ENCODE results near the gene CNTNAP2. TPM values are rescaled to one million over a fixed set of nuclear protein-coding genes. Genes with fewer than 3 reads are reported as not detected.

CNTNAP2 gene
- total RNA-seq, 2 experiments from 2014 or later = 0.28 TPM; not detected in 1

- Histone ChIP-seq H3K4me2 (ENCODE audit: low read length) (no peak overlapping the region), H3K4me1 (ENCODE audit: insufficient read depth, low read length, poor library complexity, severe bottlenecking) (no peaks in the 10 kb centered on the region), H4K20me1 (ENCODE audit: insufficient read depth, low read length) (no peaks in the 10 kb centered on the region), H3K4me3 (ENCODE audit: low read depth, low read length, poor library complexity, severe bottlenecking) (no peak overlapping the region), H3K9me2 (ENCODE audit: insufficient read depth, low read length) (no peaks in the 10 kb centered on the region), H2AFZ (ENCODE audit: low read length) (no peak overlapping the region), H3K9me3 (ENCODE audit: low read length) (no peaks in the 10 kb centered on the region), H3K36me3 (ENCODE audit: insufficient read depth, low read length) (no peaks in the 10 kb centered on the region), H3K79me2 (ENCODE audit: insufficient read depth, low read depth, low read length) (no peaks in the 10 kb centered on the region), H3K27ac (ENCODE audit: low read depth, low read length, poor library complexity, severe bottlenecking) (no peak overlapping the region)
- BruUV-seq (replicated peaks) = no TSS peak
- intact Hi-C loops (cut with micrococcal nuclease; ENCODE audit: unreplicated experiment) = no loop called here
- no peak for DNase-seq (ENCODE audit: low spot score)
- ChIA-PET CTCF (ENCODE audit: unreplicated experiment) (no interaction called here), POLR2A (interaction anchor here (1.2 kb wide), 1 partner anchor 10 kb away, joined by 3 read pairs; no protein-coding TSS in a partner anchor)
- TF ChIP-seq CTCF (conservative IDR thresholded peaks at IDR 0.05; ENCODE audit: low read length) (no peak), EZH2phosphoT487 (IDR thresholded peaks at IDR 0.05; ENCODE audit: borderline replicate concordance, low read depth, low read length) (no peak)
These were observed 1284.3 kb downstream of the CNTNAP2 start for GRCh38 chr7:147400925-147401324.

GRCh38 chr7:147405621-147406020 is 1289.0 kb downstream of the CNTNAP2 start:
- Histone ChIP-seq H2AFZ (ENCODE audit: low read length) (no peak overlapping the region), H3K36me3 (ENCODE audit: insufficient read depth, low read length) (no peaks in the 10 kb centered on the region), H3K4me1 (ENCODE audit: insufficient read depth, low read length, poor library complexity, severe bottlenecking) (no peaks in the 10 kb centered on the region), H3K79me2 (ENCODE audit: insufficient read depth, low read depth, low read length) (no peaks in the 10 kb centered on the region), H3K9me2 (ENCODE audit: insufficient read depth, low read length) (no peaks in the 10 kb centered on the region), H3K27ac (ENCODE audit: low read depth, low read length, poor library complexity, severe bottlenecking) (no peak overlapping the region), H3K4me3 (ENCODE audit: low read depth, low read length, poor library complexity, severe bottlenecking) (no peak overlapping the region), H4K20me1 (ENCODE audit: insufficient read depth, low read length) (no peaks in the 10 kb centered on the region), H3K4me2 (ENCODE audit: low read length) (no peak overlapping the region), H3K9me3 (ENCODE audit: low read length) (no peaks in the 10 kb centered on the region)
- TF ChIP-seq EZH2phosphoT487 (IDR thresholded peaks at IDR 0.05; ENCODE audit: borderline replicate concordance, low read depth, low read length) (no peak), CTCF (conservative IDR thresholded peaks at IDR 0.05; ENCODE audit: low read length) (no peak)
- intact Hi-C loops (cut with micrococcal nuclease; ENCODE audit: unreplicated experiment) = no loop called here
- POLR2A ChIA-PET = no interaction called here
- no peak for DNase-seq (ENCODE audit: low spot score)
- CTCF ChIA-PET (ENCODE audit: unreplicated experiment) = no interaction called here
- no TSS peak for BruUV-seq (replicated peaks)

- TF ChIP-seq EZH2phosphoT487 (IDR thresholded peaks at IDR 0.05; ENCODE audit: borderline replicate concordance, low read depth, low read length) = no peak
- no peak for TF ChIP-seq CTCF (conservative IDR thresholded peaks at IDR 0.05; ENCODE audit: low read length)
- ChIA-PET POLR2A (no interaction called here), CTCF (ENCODE audit: unreplicated experiment) (no interaction called here)
- H4K20me1 ChIP-seq (ENCODE audit: insufficient read depth, low read length) = no peaks in the 10 kb centered on the region
- no peak overlapping the region for H3K27ac ChIP-seq (ENCODE audit: low read depth, low read length, poor library complexity, severe bottlenecking)
- no peaks in the 10 kb centered on the region for H3K79me2 ChIP-seq (ENCODE audit: insufficient read depth, low read depth, low read length)
- no peaks in the 10 kb centered on the region for H3K4me1 ChIP-seq (ENCODE audit: insufficient read depth, low read length, poor library complexity, severe bottlenecking)
- H3K4me2 ChIP-seq (ENCODE audit: low read length) = no peak overlapping the region
- H3K9me3 ChIP-seq (ENCODE audit: low read length) = no peaks in the 10 kb centered on the region
- intact Hi-C loops (cut with micrococcal nuclease; ENCODE audit: unreplicated experiment) = no loop called here
- H2AFZ ChIP-seq (ENCODE audit: low read length) = no peak overlapping the region
- DNase-seq (ENCODE audit: low spot score) = no peak
- no peaks in the 10 kb centered on the region for H3K36me3 ChIP-seq (ENCODE audit: insufficient read depth, low read length)
- no peak overlapping the region for H3K4me3 ChIP-seq (ENCODE audit: low read depth, low read length, poor library complexity, severe bottlenecking)
- H3K9me2 ChIP-seq (ENCODE audit: insufficient read depth, low read length) = no peaks in the 10 kb centered on the region
- BruUV-seq (replicated peaks) = no TSS peak
These were observed 1290.0 kb downstream of the CNTNAP2 start for GRCh38 chr7:147406521-147407135.
